Measurements from ENCODE around the gene KDM6B. TPM values are rescaled to one million over a fixed set of nuclear protein-coding genes. Genes with fewer than 3 reads are reported as not detected.

Gene KDM6B
- total RNA-seq, 4 donors from 2014 or later, result 7.5 to 10.8 (median 9.7) TPM

DNA sequence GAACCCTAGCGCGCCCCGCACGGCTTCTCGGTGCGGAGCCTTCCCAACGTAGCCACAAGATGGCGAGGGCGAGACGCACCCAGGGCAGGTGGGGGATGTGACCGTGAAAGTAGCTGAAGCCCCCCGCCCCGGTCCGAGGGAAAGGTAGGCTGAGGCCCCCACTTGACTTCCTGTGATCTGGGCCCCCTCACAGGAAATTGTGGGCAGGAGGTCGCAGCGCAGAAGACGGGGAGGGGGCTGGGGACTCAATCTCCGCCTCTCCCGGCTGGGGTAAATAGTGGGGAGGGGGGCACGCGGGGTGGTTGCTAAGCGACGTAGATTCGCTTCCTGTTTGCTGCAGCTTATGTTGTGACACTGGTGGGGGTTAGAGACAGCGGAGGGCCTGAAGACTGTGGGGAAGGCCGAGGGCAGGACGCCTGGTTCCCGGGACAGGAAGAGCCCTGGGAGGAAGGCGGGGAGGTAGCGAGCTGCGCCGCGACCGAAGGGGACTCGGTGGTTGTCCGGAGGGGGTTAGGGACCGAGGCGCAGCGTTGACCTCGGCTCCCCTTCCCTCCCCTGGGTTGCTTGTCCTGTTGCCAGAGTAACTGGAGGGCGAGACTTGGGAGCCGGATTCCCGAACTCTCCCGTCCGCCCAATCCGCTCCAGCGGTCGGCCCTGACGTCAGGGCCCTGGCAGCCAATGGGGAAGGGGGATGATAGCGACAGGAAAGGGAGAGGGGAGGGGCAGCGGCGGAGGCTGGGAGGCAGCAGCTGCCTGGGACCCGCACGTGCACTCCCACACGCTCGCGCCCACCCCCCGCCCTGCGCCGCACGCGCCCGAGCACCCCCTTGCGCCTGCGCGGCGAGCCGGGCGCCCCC, 1.2 kb downstream of the KDM6B start:
- Histone ChIP-seq H3K4me3 (peak overlapping the region; percentile 65 to 95 (median 75)), H3K4me1 (peaks cover 0 to 49% (median 35%) of the 10 kb centered on the region in 4 donors), H3K27ac (peak overlapping the region; percentile 96 to 99 (median 98)), H3K27me3 (peaks cover 0 to 7% of the 10 kb centered on the region in 2 donors), H3K36me3 (no peaks in the 10 kb centered on the region), H3K9me3 (no peaks in the 10 kb centered on the region)
- WGBS, 2 donors, result 1% methylated on average over 31 to 52 of the region's 69 CpGs
- peak; percentile 75 to 91 (median 88) for TF ChIP-seq CTCF (IDR thresholded peaks at IDR 0.05)
- peak; percentile 68 to 89 for TF ChIP-seq EP300 (IDR thresholded peaks at IDR 0.05)
- peak; percentile 82 to 86 for TF ChIP-seq POLR2A (IDR thresholded peaks at IDR 0.05)
- DNase-seq (ENCODE audit: low spot score in 2 of 2), result peak; percentile 95

DNA sequence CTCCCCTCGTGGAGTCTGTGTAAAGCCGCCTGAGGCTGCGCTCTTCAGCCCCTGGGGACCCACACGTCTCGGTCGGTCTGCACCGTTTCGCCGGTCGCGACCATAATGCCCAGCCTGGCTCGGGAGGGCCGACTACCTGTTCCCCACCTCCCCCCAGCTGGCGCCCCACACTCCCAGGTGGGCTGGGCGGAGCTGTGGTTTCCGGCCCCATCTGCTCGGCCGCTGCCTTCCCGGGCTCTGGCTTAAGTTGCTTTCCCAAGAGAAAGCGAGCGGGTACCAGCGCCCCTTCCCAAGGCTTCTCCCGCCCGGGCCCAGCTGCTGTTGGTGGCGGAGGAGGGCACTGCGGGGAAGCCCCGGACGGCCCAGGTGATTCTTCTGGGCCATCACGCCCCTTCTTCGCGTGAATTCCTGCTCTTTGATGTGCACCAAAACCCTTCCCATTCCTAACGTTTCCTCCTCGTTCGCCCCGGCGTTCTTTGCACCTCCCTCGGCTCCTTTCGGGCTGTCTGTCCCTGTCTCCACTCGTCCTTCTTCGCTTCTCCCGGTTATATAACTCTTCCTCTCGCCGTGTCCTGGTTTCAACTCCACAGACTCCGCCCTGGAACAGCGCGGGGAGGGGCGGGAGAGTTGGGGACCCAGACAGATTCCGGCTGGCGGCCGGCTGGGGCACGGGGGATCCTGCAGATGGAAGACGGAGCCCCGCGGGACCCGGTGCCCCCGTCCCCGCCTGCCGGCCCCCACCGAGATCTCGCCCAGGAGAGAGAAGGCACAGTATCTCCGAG, 2.0 kb downstream of the KDM6B start:
- Histone ChIP-seq H3K4me1 (peaks cover 0 to 57% (median 38%) of the 10 kb centered on the region in 4 donors), H3K27ac (peak overlapping the region; percentile 96 to 99 (median 98)), H3K4me3 (peak overlapping the region; percentile 65 to 86 (median 75)), H3K9me3 (no peaks in the 10 kb centered on the region), H3K27me3 (no peaks in the 10 kb centered on the region), H3K36me3 (no peaks in the 10 kb centered on the region)
- peak in 1 of 2 donors; percentile 58 for TF ChIP-seq POLR2A (IDR thresholded peaks at IDR 0.05)
- no peak for TF ChIP-seq CTCF (IDR thresholded peaks at IDR 0.05)
- no peak for TF ChIP-seq EP300 (IDR thresholded peaks at IDR 0.05)
- 0 to 1% methylated on average over 44 to 55 of the region's 61 CpGs for WGBS, 2 donors
- peak; percentile 73 to 76 for DNase-seq (ENCODE audit: low spot score in 2 of 2)

- TF ChIP-seq CTCF (IDR thresholded peaks at IDR 0.05), result peak in 2 of 5 experiments; percentile 61 to 62
- peak; percentile 93 to 94 for TF ChIP-seq EP300 (IDR thresholded peaks at IDR 0.05)
- peak; percentile 19 to 90 for TF ChIP-seq POLR2A (IDR thresholded peaks at IDR 0.05)
- no peaks in the 10 kb centered on the region for H3K27me3 ChIP-seq
- H3K36me3 ChIP-seq, result no peaks in the 10 kb centered on the region
- H3K4me3 ChIP-seq, result peak overlapping the region; percentile 65 to 86 (median 75)
- 1 to 2% methylated on average over 18 to 19 of the region's 19 CpGs for WGBS, 2 donors
- no peaks in the 10 kb centered on the region for H3K9me3 ChIP-seq
- DNase-seq (ENCODE audit: low spot score in 2 of 2), result peak; percentile 94 to 98
- H3K27ac ChIP-seq, result peak overlapping the region; percentile 96 to 99 (median 98)
- peaks cover 0 to 62% (median 43%) of the 10 kb centered on the region in 4 donors for H3K4me1 ChIP-seq
Observed at GRCh38 chr17:7836596-7837407, 2.8 kb downstream of the KDM6B start.

DNA sequence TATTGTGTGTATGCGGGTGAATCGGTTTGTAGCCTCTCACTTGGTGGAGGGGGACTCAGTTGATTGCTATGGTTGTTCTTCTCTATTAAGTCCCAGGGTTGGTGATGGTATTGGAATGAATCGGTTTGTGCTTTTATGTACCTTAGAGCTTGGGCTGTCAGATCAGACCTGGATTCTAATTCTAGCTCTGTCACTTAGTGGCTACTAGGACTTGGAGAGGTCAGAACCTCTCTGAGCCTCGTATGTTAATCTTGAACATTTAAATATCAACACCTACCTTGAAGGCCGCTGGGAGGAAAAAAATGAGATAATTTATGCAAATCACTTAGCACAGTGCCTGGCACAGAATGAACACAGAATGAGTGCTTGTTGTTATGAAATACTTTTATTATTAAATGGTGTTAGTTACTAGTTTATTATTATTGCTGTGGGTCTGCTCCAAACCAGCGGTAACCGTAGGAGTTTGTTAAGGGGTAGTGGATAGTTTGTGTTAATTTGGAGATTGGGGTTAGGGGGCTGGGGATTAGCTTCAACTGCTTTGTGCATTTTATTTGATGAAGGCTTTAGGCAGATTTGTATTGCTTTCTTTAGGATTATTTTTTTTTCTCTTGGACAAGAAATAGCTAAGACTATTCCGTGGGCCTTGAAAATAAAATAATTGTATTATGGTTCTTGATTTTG, 3.5 kb downstream of the KDM6B start:
- Histone ChIP-seq H3K27ac (peak overlapping the region; percentile 96 to 99 (median 98)), H3K27me3 (no peaks in the 10 kb centered on the region), H3K4me3 (peak overlapping the region in 2 of 4 donors; percentile 22 to 72), H3K9me3 (no peaks in the 10 kb centered on the region), H3K36me3 (no peaks in the 10 kb centered on the region), H3K4me1 (peaks cover 0 to 62% (median 43%) of the 10 kb centered on the region in 4 donors)
- DNase-seq (ENCODE audit: low spot score in 2 of 2), result no peak
- no peak for TF ChIP-seq CTCF (IDR thresholded peaks at IDR 0.05)
- TF ChIP-seq EP300 (IDR thresholded peaks at IDR 0.05), result no peak
- TF ChIP-seq POLR2A (IDR thresholded peaks at IDR 0.05), result no peak
- 10 to 15% methylated on average over 8 of the region's 8 CpGs for WGBS, 2 donors
